ENCODE data around the gene NUTM1. TPM values are rescaled to one million over a fixed set of nuclear protein-coding genes. Genes with fewer than 3 reads are reported as not detected.
"Not testable (repeated sequence)": the region's sequence is repeated elsewhere in the genome, so short reads cannot be mapped to it uniquely, and the experiment has no call there.

Gene NUTM1
- total RNA-seq, 2 experiments from 2014 or later = not detected

GRCh38 chr15:34337557-34338306 lies 5.4 kb upstream of the NUTM1 start, which contains the start of gene SLC12A6:
SLC12A6 (minus strand) TSS chr15:34337781; CDS start chr15:34336680, 1,101 bp downstream.
- ChIA-PET CTCF (interaction anchor here (0.6 to 4.6 kb wide), 7 partner anchors 10 to 1244 kb away, joined by 3 to 17 read pairs (median 3); partner anchors contain the start of genes KATNBL1 and LPCAT4), POLR2A (interaction anchor here (0.6 to 2.4 kb wide), 6 partner anchors 9 to 298 kb away, joined by 3 to 12 read pairs (median 4); partner anchors contain the start of genes EMC7, GOLGA8B and PGBD4)
- H3K27me3 Mint-ChIP-seq = no peaks in the 10 kb centered on the region
- no peaks in the 10 kb centered on the region for H3K9me3 Mint-ChIP-seq (ENCODE audit: low read depth)
- peaks cover 31% of the 10 kb centered on the region for H3K36me3 Mint-ChIP-seq (ENCODE audit: low read depth)
- intact Hi-C loops (cut with DNase I, micrococcal nuclease) = loop anchor here (1.0 to 5.0 kb wide), 6 partner anchors 30 to 650 kb away; partner anchors contain the start of genes AVEN (in 2 of the 2), LPCAT4 (in 1 of the 2), PGBD4 (in 1 of the 2) and ZNF770 (in 1 of the 2)
- peaks cover 67% of the 10 kb centered on the region for H3K4me1 Mint-ChIP-seq
- DNase-seq (peak; percentile 95), ATAC-seq (peak; percentile 82)
- H3K4me3 Mint-ChIP-seq = peak within 1 kb of the TSS; percentile 83
- H3K27ac Mint-ChIP-seq = peak within 1 kb of the TSS; percentile 97

GRCh38 chr15:34338347-34338746 lies 4.8 kb upstream of the NUTM1 start:
- H3K4me3 Mint-ChIP-seq = peak overlapping the region; percentile 83
- no peaks in the 10 kb centered on the region for H3K9me3 Mint-ChIP-seq (ENCODE audit: low read depth)
- H3K27me3 Mint-ChIP-seq = no peaks in the 10 kb centered on the region
- peaks cover 31% of the 10 kb centered on the region for H3K36me3 Mint-ChIP-seq (ENCODE audit: low read depth)
- ChIA-PET POLR2A (interaction anchor here (0.6 to 2.4 kb wide), 5 partner anchors 10 to 299 kb away, joined by 3 to 12 read pairs (median 4); partner anchors contain the start of genes EMC7, GOLGA8B and PGBD4), CTCF (interaction anchor here (1.0 to 4.6 kb wide), 4 partner anchors 10 to 96 kb away, joined by 3 to 17 read pairs (median 10); partner anchors contain the start of gene LPCAT4)
- ATAC-seq (no peak), DNase-seq (no peak)
- H3K27ac Mint-ChIP-seq = no peak overlapping the region
- H3K4me1 Mint-ChIP-seq = peaks cover 62% of the 10 kb centered on the region
- intact Hi-C loops (cut with DNase I, micrococcal nuclease) = loop anchor here (1.0 to 5.0 kb wide), 5 partner anchors 29 to 649 kb away; partner anchors contain the start of genes AVEN (in 2 of the 2), LPCAT4 (in 1 of the 2), PGBD4 (in 1 of the 2) and ZNF770 (in 1 of the 2)

GRCh38 chr15:34339946-34340345 lies 3.2 kb upstream of the NUTM1 start:
- H3K9me3 Mint-ChIP-seq (ENCODE audit: low read depth) = no peaks in the 10 kb centered on the region

GRCh38 chr15:34341381-34342212 lies 1.5 kb upstream of the NUTM1 start:
- Mint-ChIP-seq H3K4me3 (no peak overlapping the region), H3K4me1 (peaks cover 33% of the 10 kb centered on the region), H3K27me3 (no peaks in the 10 kb centered on the region), H3K9me3 (ENCODE audit: low read depth) (no peaks in the 10 kb centered on the region), H3K27ac (peak overlapping the region; percentile 88), H3K36me3 (ENCODE audit: low read depth) (peaks cover 28% of the 10 kb centered on the region)
- intact Hi-C loops (cut with DNase I, micrococcal nuclease) = loop anchor here (2.0 to 5.0 kb wide), 4 partner anchors 95 to 626 kb away; partner anchors contain the start of genes AQR (in 1 of the 2), GOLGA8A (in 1 of the 2) and PGBD4 (in 1 of the 2)
- no peak for DNase-seq
- ChIA-PET POLR2A (no interaction called here), CTCF (interaction anchor here (0.9 to 3.3 kb wide), 6 partner anchors 12 to 117 kb away, joined by 4 to 13 read pairs (median 7); partner anchors contain the start of gene EMC4)
- no peak for ATAC-seq

More at GRCh38 chr15:34339946-34340345, 3.2 kb upstream of the NUTM1 start:
- no peak for ATAC-seq
- Mint-ChIP-seq H3K27me3 (no peaks in the 10 kb centered on the region), H3K4me3 (no peak overlapping the region), H3K36me3 (ENCODE audit: low read depth) (peaks cover 28% of the 10 kb centered on the region), H3K4me1 (peaks cover 48% of the 10 kb centered on the region), H3K27ac (peak overlapping the region; percentile 63)
- CTCF ChIA-PET = interaction anchor here (0.6 to 4.6 kb wide), 5 partner anchors 11 to 630 kb away, joined by 3 to 17 read pairs (median 6); partner anchors contain the start of gene AQR
- DNase-seq = no peak
- POLR2A ChIA-PET = interaction anchor here (0.7 kb wide), 1 partner anchor 11 kb away, joined by 6 read pairs; no protein-coding TSS in a partner anchor
- intact Hi-C loops (cut with DNase I, micrococcal nuclease) = loop anchor here (5.0 kb wide), 4 partner anchors 118 to 647 kb away; partner anchors contain the start of genes AVEN (in 2 of the 2), AQR (in 1 of the 2) and ZNF770 (in 1 of the 2)

GRCh38 chr15:34342213-34342736 lies 840 bp upstream of the NUTM1 start:
- H3K27me3 Mint-ChIP-seq = not testable (repeated sequence)
- H3K27ac Mint-ChIP-seq = peak overlapping the region; percentile 88
- intact Hi-C loops (cut with DNase I, micrococcal nuclease) = loop anchor here (2.0 to 5.0 kb wide), 4 partner anchors 95 to 625 kb away; partner anchors contain the start of genes AQR (in 1 of the 2), GOLGA8A (in 1 of the 2) and PGBD4 (in 1 of the 2)

GRCh38 chr15:34347951-34348638 lies 5.0 kb downstream of the NUTM1 start:
- intact Hi-C loops (cut with DNase I, micrococcal nuclease) = no loop called here

More at GRCh38 chr15:34342213-34342736, 840 bp upstream of the NUTM1 start:
- Mint-ChIP-seq H3K36me3 (ENCODE audit: low read depth) (peaks cover 28% of the 10 kb centered on the region), H3K4me1 (peaks cover 30% of the 10 kb centered on the region)
- ATAC-seq; H3K9me3 Mint-ChIP-seq (ENCODE audit: low read depth); H3K4me3 Mint-ChIP-seq: not testable (repeated sequence)
- DNase-seq = peak; percentile 44
- ChIA-PET CTCF (interaction anchor here (0.6 to 3.3 kb wide), 19 partner anchors 8 to 302 kb away, joined by 3 to 29 read pairs (median 5); partner anchors contain the start of genes EMC4 and LPCAT4), POLR2A (interaction anchor here (0.5 to 0.8 kb wide), 2 partner anchors 26 to 532 kb away, joined by 3 to 5 read pairs; no protein-coding TSS in a partner anchor)

GRCh38 chr15:34348735-34349300 lies 5.7 kb downstream of the NUTM1 start:
- ChIA-PET CTCF (no interaction called here), POLR2A (no interaction called here)
- Mint-ChIP-seq H3K27ac (no peak overlapping the region), H3K4me3 (no peak overlapping the region), H3K36me3 (ENCODE audit: low read depth) (no peaks in the 10 kb centered on the region), H3K9me3 (ENCODE audit: low read depth) (no peaks in the 10 kb centered on the region), H3K27me3 (no peaks in the 10 kb centered on the region), H3K4me1 (no peaks in the 10 kb centered on the region)
- intact Hi-C loops (cut with DNase I, micrococcal nuclease) = no loop called here
- ATAC-seq (no peak), DNase-seq (no peak)

More at GRCh38 chr15:34347951-34348638, 5.0 kb downstream of the NUTM1 start:
- Mint-ChIP-seq H3K27me3 (no peaks in the 10 kb centered on the region), H3K4me1 (no peaks in the 10 kb centered on the region), H3K9me3 (ENCODE audit: low read depth) (no peaks in the 10 kb centered on the region), H3K27ac (no peak overlapping the region), H3K4me3 (no peak overlapping the region), H3K36me3 (ENCODE audit: low read depth) (no peaks in the 10 kb centered on the region)
- POLR2A ChIA-PET = no interaction called here
- ATAC-seq = no peak
- DNase-seq = no peak
- CTCF ChIA-PET = no interaction called here

- CTCF ChIA-PET = no interaction called here
- Mint-ChIP-seq H3K36me3 (ENCODE audit: low read depth) (no peaks in the 10 kb centered on the region), H3K4me3 (no peak overlapping the region), H3K27me3 (no peaks in the 10 kb centered on the region), H3K9me3 (ENCODE audit: low read depth) (no peaks in the 10 kb centered on the region), H3K27ac (no peak overlapping the region), H3K4me1 (no peaks in the 10 kb centered on the region)
- POLR2A ChIA-PET = no interaction called here
- DNase-seq (no peak), ATAC-seq (no peak)
- intact Hi-C loops (cut with DNase I, micrococcal nuclease) = no loop called here
Observed at GRCh38 chr15:34349769-34350168, 6.7 kb downstream of the NUTM1 start.

GRCh38 chr15:34352996-34353395 lies 9.9 kb downstream of the NUTM1 start:
- not testable (repeated sequence) for H3K4me1 Mint-ChIP-seq

More at GRCh38 chr15:34352996-34353395, 9.9 kb downstream of the NUTM1 start:
- H3K9me3 Mint-ChIP-seq (ENCODE audit: low read depth); H3K27ac Mint-ChIP-seq; ATAC-seq; H3K4me3 Mint-ChIP-seq; intact Hi-C loops (cut with DNase I, micrococcal nuclease); H3K27me3 Mint-ChIP-seq; DNase-seq: not testable (repeated sequence)
- H3K36me3 Mint-ChIP-seq (ENCODE audit: low read depth) = peaks cover 10% of the 10 kb centered on the region
- ChIA-PET POLR2A (interaction anchor here (0.6 kb wide), 1 partner anchor 15 kb away, joined by 3 read pairs; no protein-coding TSS in a partner anchor), CTCF (interaction anchor here (0.7 to 1.2 kb wide), 2 partner anchors 14 to 124 kb away, joined by 3 to 6 read pairs; partner anchors contain the start of gene LPCAT4)
